Vagina (tissue), 2 donors: ENCODE data around the gene TMEM170A. TPM values are rescaled to one million over a fixed set of nuclear protein-coding genes. Genes with fewer than 3 reads are reported as not detected.

Experiments used
- DNase-seq, 2 donors: peaks; one replicate each; pipeline ENCODE4 v3.0.0-alpha.2; 2017; ENCODE audit errors: extremely low spot score in 2 of 2
- H3K27ac ChIP-seq: fragments of 200-600 bp; sonication (generic); one replicate; pipeline ENCODE4 v1.5.1; 2019
- H3K27me3 ChIP-seq: fragments of 200-600 bp; sonication (generic); one replicate; pipeline ENCODE4 v1.5.1; 2019
- H3K36me3 ChIP-seq, 2 donors: fragments of 200-600 bp; sonication (generic); one replicate each; pipeline ENCODE4 v1.5.1; 2017 to 2019
- H3K4me1 ChIP-seq: fragments of 200-600 bp; sonication (generic); one replicate; pipeline ENCODE4 v1.5.1; 2019
- H3K4me3 ChIP-seq, 2 donors: fragments of 200-600 bp; sonication (generic); 1 replicate in 1 of 2; 2 replicates in 1 of 2; pipeline ENCODE4 v1.5.1; 2016 to 2019
- H3K9me3 ChIP-seq: fragments of 200-600 bp; sonication (generic); one replicate; pipeline ENCODE4 v1.5.1; 2019
- CTCF ChIP-seq, 3 experiments: fragments of 450-650 bp in 2 of 3; fragments of 200-600 bp in 1 of 3; sonication (generic) in 1 of 3; IDR thresholded peaks; one replicate each; pipeline ENCODE4 v1.5.1; 2017 to 2019; ENCODE audit warnings: antibody characterized with exemption in 3 of 3, mild to moderate bottlenecking in 2 of 3, moderate library complexity in 2 of 3
- POLR2A ChIP-seq, 2 donors: fragments of 450-650 bp; IDR thresholded peaks; one replicate each; pipeline ENCODE4 v1.6.1; 2017; ENCODE audit warnings: antibody characterized with exemption in 2 of 2, mild to moderate bottlenecking in 2 of 2, moderate library complexity in 2 of 2
- POLR2AphosphoS5 ChIP-seq, 2 donors: sonication (generic); formaldehyde crosslinking; IDR thresholded peaks; one replicate each; pipeline ENCODE4 v1.9.0; 2017; ENCODE audit warnings: antibody characterized with exemption in 2 of 2, mild to moderate bottlenecking in 2 of 2, low read depth in 1 of 2; ENCODE audit not compliant: insufficient read depth in 1 of 2
- intact Hi-C: fragments of 100-400 bp; cut with DNase I; formaldehyde crosslinking; loops from one replicate; pipeline ENCODE4 v1.15.1; 2023
- total RNA-seq: library from RNA; depleted of rRNA; stranded (reverse); fragments of >200 nt; gene quantifications from one replicate; pipeline ENCODE4 v1.2.3, GENCODE V29; 2016

The TMEM170A gene
- total RNA-seq, 1 donor from 2014 or later: 21.9 TPM

GRCh38 chr16:75486014-75486675 lies 21.7 kb upstream of the TMEM170A start:
- intact Hi-C loops: no loop called here
- H3K4me1 ChIP-seq: no peaks in the 10 kb centered on the region
- no peak overlapping the region for H3K27ac ChIP-seq
- no peaks in the 10 kb centered on the region for H3K27me3 ChIP-seq
- no peaks in the 10 kb centered on the region for H3K9me3 ChIP-seq
- no peak for TF ChIP-seq POLR2AphosphoS5 (IDR thresholded peaks at IDR 0.05; ENCODE audit: insufficient read depth in 1 of 2, low read depth in 1 of 2)
- TF ChIP-seq POLR2A (IDR thresholded peaks at IDR 0.05): no peak
- TF ChIP-seq CTCF (IDR thresholded peaks at IDR 0.05): no peak
- no peak overlapping the region for H3K4me3 ChIP-seq
- no peak for DNase-seq
- no peaks in the 10 kb centered on the region for H3K36me3 ChIP-seq

- intact Hi-C loops: no loop called here
- TF ChIP-seq CTCF (IDR thresholded peaks at IDR 0.05) (no peak), POLR2AphosphoS5 (IDR thresholded peaks at IDR 0.05; ENCODE audit: insufficient read depth in 1 of 2, low read depth in 1 of 2) (no peak), POLR2A (IDR thresholded peaks at IDR 0.05) (no peak)
- H3K27ac ChIP-seq: no peak overlapping the region
- no peaks in the 10 kb centered on the region for H3K9me3 ChIP-seq
- H3K4me3 ChIP-seq: no peak overlapping the region
- no peaks in the 10 kb centered on the region for H3K4me1 ChIP-seq
- H3K36me3 ChIP-seq: no peaks in the 10 kb centered on the region
- H3K27me3 ChIP-seq: no peaks in the 10 kb centered on the region
- DNase-seq: no peak
These were observed 20.9 kb upstream of the TMEM170A start for GRCh38 chr16:75485230-75486013.

- Histone ChIP-seq H3K27me3 (no peaks in the 10 kb centered on the region), H3K4me1 (no peaks in the 10 kb centered on the region), H3K4me3 (no peak overlapping the region), H3K36me3 (no peaks in the 10 kb centered on the region), H3K27ac (no peak overlapping the region), H3K9me3 (no peaks in the 10 kb centered on the region)
- no peak for DNase-seq
- intact Hi-C loops: no loop called here
- no peak for TF ChIP-seq POLR2A (IDR thresholded peaks at IDR 0.05)
- TF ChIP-seq POLR2AphosphoS5 (IDR thresholded peaks at IDR 0.05; ENCODE audit: insufficient read depth in 1 of 2, low read depth in 1 of 2): no peak
- TF ChIP-seq CTCF (IDR thresholded peaks at IDR 0.05): no peak
These were observed 18.7 kb upstream of the TMEM170A start for GRCh38 chr16:75483222-75483621.

- intact Hi-C loops: no loop called here
- Histone ChIP-seq H3K27ac (no peak overlapping the region), H3K36me3 (no peaks in the 10 kb centered on the region), H3K4me3 (no peak overlapping the region), H3K9me3 (no peaks in the 10 kb centered on the region), H3K4me1 (no peaks in the 10 kb centered on the region), H3K27me3 (no peaks in the 10 kb centered on the region)
- TF ChIP-seq POLR2AphosphoS5 (IDR thresholded peaks at IDR 0.05; ENCODE audit: insufficient read depth in 1 of 2, low read depth in 1 of 2) (no peak), CTCF (IDR thresholded peaks at IDR 0.05) (no peak), POLR2A (IDR thresholded peaks at IDR 0.05) (no peak)
- no peak for DNase-seq
These were observed 18.1 kb upstream of the TMEM170A start for GRCh38 chr16:75482434-75483205.
